Activated CD4-positive, alpha-beta T cell treated with anti-CD3 and anti-CD28 coated beads, Interleukin-2, amount 50 U/mL, for 16 hours (primary cell): ENCODE measurements around the gene CAB39L.

Source experiments
- DNase-seq: peaks from one replicate; pipeline ENCODE4 v3.0.0-alpha.2; 2020

The CAB39L gene

GRCh38 chr13:49443704-49444523 is at the start of gene CAB39L, which contains the start of gene SETDB2:
CAB39L (minus strand) TSS chr13:49444064; CDS start chr13:49382910, 61,154 bp downstream.
SETDB2 (plus strand) TSS chr13:49444274; CDS start chr13:49451894, 7,620 bp downstream.
- DNase-seq, result peak; percentile 100

GRCh38 chr13:49488563-49488962 is 44.7 kb upstream of the CAB39L start:
- DNase-seq, result no peak

- no peak for DNase-seq
These were observed 37.9 kb upstream of the CAB39L start for GRCh38 chr13:49481788-49482187.

GRCh38 chr13:49476529-49476928 is 32.7 kb upstream of the CAB39L start:
- DNase-seq, result no peak

GRCh38 chr13:49472186-49472585 is 28.3 kb upstream of the CAB39L start:
- DNase-seq, result no peak

- no peak for DNase-seq
These were observed 22.5 kb upstream of the CAB39L start for GRCh38 chr13:49466292-49466838.

DNA sequence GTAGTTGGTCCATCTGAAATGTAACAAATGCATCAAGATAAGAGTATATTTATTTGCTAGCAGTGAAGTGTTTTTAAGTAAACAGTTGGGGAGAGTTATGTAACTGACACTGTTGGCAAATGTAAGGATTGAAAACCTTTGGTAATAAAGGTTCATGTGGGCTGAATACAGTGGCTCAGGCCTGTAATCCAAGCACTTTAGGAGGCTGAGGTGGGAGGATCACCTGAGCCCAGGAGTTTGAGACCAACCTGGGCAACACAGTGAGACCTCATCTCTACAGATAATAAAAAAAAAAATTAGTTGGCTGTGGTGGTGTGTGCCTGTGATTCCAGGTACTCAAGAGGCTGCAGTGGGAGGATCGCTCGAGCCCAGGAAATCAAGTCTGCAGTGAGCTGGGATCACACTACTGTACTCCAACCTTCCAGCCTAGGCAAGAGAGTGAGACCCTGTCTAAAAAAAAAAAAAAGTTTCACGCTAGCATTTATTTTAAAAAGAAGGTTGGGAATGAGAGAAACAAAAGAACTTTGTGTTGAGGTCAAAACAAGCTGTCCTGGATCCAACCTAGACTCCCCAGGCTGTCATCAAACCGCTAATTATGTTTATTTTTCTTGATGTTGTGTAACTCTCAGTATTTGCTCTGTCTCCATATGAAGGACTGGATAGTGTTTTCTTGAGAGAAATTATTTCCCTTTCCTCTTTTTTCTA is 20.9 kb upstream of the CAB39L start:
- DNase-seq, result no peak

DNA sequence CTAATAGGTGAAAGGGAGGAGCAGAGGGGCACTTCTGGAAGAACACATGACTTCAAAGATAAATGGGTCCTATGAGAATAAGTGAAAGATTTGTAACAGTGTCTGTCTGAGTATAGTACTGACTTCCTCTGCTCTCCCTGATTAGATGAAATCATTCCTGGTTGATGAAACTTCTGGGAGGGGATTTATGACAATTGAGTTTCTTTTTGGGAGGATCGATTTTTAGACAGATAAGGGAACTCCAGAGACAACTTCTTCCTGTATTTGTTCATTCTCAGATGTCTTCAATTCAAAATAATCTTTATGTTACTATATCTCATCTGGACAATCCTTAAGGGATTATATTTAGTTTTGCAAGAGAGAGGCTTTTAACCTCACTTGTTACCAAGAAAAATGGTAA is 20.2 kb upstream of the CAB39L start:
- no peak for DNase-seq

GRCh38 chr13:49459580-49459979 is 15.7 kb upstream of the CAB39L start:
- peak; percentile 41 for DNase-seq

- DNase-seq, result no peak
These were observed 13.4 kb upstream of the CAB39L start for GRCh38 chr13:49457221-49457620.

DNA sequence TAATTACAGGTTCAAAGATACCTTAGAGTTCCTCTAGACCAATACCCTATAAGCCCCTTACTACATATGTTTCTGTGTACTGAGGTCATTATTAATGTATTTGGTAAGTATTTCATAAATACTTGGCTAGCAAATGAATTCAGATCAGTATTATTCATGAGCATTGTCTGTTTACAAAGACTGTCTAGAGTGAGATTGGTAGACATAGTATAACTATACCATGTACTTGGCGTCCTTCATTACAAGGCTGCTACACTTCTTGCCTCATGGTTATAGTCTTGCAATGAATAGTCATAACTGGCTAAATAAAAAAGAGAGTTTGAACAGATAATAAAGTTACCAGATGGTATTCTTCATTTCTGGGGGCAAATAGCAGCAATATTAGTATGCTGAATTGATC is 12.3 kb upstream of the CAB39L start:
- no peak for DNase-seq

GRCh38 chr13:49455007-49455398 is 11.1 kb upstream of the CAB39L start:
- DNase-seq, result no peak

GRCh38 chr13:49454388-49455006 is 10.6 kb upstream of the CAB39L start:
- peak; percentile 71 for DNase-seq

DNA sequence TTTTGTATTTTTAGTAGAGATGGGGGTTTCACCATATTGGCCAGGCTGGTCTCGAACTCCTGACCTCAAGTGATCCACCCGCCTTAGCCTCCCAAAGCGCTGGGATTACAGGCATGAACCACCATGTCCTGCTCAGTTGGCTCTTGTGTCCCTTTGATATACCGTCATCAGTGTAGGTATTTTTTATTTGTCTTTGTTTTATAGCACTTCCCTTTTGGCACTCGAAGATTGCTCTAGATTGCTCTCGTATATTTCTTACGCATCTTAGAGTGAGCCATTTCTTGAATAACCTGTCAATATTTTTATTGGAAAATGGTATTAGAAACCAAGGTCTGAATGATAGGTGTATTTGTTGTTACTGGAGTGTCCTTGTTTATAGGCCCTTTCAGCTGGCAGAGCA is 9.6 kb upstream of the CAB39L start:
- DNase-seq, result no peak

GRCh38 chr13:49452725-49453457 is 9.0 kb upstream of the CAB39L start:
- DNase-seq, result no peak

GRCh38 chr13:49450105-49450819 is 6.4 kb upstream of the CAB39L start:
- peak; percentile 39 for DNase-seq

- DNase-seq, result no peak
These were observed 4.9 kb upstream of the CAB39L start for GRCh38 chr13:49448753-49449152.

DNA sequence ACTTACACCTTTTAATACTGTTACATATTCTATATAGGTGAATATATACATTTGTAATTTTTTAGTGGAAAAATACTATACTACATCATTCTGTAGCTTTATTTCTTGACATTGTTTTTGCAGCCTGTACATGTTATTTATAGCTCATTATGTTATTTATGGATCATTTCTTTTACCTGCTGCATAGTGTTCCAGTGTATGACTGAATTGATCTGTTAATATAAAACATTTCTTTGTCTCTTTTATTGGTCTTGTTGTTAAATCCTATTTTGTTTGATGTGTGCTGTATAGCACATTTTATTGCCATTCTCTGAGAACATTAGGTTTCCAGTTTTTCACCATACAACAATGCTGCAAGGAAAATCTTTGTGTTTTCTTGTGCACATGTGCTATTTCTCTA is 2.6 kb upstream of the CAB39L start:
- DNase-seq, result no peak

DNA sequence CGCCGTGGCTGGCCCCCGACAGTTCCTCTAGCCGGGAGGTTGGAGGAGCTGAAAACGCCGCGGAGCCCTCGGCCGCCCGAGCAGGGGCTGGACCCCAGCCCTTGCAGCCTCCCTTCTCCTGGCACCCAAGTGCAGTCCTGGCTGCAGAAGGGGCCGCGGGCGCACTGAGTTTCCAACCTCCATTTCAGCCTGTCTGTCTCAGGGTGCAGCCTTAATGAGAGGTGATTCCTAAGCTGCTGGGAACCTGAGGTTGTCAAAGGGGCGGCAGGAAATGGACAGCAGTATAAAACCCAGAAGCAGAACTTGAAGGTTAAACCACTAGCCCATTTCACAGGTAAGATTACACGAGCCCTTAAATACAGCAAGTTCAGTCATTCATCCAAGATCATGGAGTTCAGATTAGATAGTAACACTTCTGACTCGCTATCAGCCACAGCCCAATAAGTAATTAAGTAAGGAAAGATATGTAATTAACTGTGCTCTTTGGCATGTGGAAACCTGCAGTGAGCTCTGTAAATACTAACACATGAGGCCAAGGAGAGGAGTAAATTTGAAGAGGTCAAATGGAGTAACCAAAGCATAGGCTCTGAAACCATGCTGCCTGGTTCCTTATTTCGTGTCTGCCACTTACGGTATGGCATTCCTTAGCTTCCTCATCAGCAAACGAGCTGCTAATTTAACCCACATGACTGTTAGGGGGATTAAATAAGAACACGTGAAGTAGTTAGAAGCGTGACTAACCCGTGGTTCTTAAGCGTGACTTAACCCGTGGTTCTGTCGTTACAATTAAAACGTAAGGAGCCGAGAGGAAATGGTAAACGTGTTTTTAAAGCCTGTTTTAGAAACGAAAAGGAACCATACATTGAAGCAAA is 896 bp upstream of the CAB39L start:
- peak; percentile 55 for DNase-seq

DNA sequence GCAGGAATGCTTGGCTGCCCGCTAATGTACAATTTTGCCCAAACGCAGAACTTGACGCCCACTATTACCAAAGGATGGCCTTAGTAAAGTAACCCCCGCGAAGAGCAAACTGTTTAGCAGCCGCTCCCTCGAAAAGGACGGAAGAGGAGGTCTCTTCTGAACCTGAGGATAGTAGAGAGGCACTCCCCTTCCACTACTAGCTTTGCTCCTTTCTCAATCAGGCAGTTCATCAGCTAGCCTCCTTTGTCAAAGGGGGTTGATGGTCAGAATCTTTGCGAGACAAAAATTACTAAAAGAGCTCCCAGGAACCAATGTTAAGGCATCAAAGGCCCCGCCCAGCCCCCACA is 534 bp downstream of the CAB39L start:
- DNase-seq, result peak; percentile 35

GRCh38 chr13:49441846-49442245 is 2.0 kb downstream of the CAB39L start:
- peak; percentile 62 for DNase-seq
